Measurements from ENCODE around the gene LIN28A. TPM values are rescaled to one million over a fixed set of nuclear protein-coding genes. Genes with fewer than 3 reads are reported as not detected.

Gene LIN28A
- total RNA-seq, 4 donors from 2014 or later = not detected

DNA sequence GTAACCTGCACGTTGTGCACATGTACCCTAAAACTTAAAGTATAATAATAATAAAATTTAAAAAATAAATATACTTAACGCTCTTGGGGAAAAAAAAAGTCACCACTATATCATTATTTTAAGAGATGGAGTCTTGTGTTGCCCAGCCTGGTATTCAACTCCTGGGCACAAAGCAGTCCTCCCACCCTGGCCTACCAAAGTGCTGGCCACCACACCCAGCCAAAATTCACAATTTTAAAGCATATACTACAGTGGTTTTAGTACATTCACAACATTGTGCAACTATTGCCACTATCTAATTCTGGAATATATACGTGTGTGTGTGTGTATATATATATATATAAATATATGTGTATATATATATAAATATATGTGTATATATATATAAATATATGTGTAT is 67.5 kb downstream of the LIN28A start:
- 84 to 85% methylated on average over 3 of the region's 3 CpGs for WGBS, 2 donors
- intact Hi-C loops (cut with DNase I; ENCODE audit: low total_unique reads) = no loop called here
- no peak for DNase-seq (ENCODE audit: low spot score in 2 of 2)
- no peak for TF ChIP-seq POLR2A (IDR thresholded peaks at IDR 0.05)
- TF ChIP-seq, protein P1, sequence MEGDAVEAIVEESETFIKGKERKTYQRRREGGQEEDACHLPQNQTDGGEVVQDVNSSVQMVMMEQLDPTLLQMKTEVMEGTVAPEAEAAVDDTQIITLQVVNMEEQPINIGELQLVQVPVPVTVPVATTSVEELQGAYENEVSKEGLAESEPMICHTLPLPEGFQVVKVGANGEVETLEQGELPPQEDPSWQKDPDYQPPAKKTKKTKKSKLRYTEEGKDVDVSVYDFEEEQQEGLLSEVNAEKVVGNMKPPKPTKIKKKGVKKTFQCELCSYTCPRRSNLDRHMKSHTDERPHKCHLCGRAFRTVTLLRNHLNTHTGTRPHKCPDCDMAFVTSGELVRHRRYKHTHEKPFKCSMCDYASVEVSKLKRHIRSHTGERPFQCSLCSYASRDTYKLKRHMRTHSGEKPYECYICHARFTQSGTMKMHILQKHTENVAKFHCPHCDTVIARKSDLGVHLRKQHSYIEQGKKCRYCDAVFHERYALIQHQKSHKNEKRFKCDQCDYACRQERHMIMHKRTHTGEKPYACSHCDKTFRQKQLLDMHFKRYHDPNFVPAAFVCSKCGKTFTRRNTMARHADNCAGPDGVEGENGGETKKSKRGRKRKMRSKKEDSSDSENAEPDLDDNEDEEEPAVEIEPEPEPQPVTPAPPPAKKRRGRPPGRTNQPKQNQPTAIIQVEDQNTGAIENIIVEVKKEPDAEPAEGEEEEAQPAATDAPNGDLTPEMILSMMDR (IDR thresholded peaks at IDR 0.05) = no peak
- H3K4me3 ChIP-seq (ENCODE audit: low read depth, poor library complexity, severe bottlenecking) = no peak overlapping the region

DNA sequence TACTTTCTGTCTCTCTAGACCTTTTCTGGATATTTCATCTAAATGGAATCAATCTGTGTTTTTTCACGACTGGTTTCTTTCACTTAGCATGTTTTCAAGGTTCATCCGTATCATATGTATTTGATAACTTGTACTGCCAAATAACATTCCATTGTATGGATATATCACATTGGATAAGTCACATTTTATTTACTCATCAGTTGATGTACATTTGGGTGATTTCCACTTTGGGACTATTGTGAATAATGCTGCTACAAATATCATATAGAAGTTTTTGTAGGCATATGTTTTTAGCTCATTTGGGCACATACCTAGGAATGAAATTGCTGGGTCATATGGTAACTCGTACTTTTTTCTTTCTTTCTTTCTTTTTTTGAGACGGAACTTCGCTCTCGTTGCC is 68.4 kb downstream of the LIN28A start:
- DNase-seq (ENCODE audit: low spot score in 2 of 2) = no peak
- no peak for TF ChIP-seq POLR2A (IDR thresholded peaks at IDR 0.05)
- TF ChIP-seq, protein P1 (IDR thresholded peaks at IDR 0.05) = no peak
- WGBS, 2 donors = 91 to 96% methylated on average over 6 of the region's 6 CpGs
- intact Hi-C loops (cut with DNase I; ENCODE audit: low total_unique reads) = no loop called here
- no peak overlapping the region for H3K4me3 ChIP-seq (ENCODE audit: low read depth, poor library complexity, severe bottlenecking)

Other genes with a start within 250 kb of the LIN28A start
- not detected for gene C1orf232, start 241.9 kb upstream of the LIN28A start, total RNA-seq
- gene ZNF593, start 240.9 kb upstream of the LIN28A start, total RNA-seq = 10 to 100 TPM; 17.4 to 49.3 (median 31.4) TPM
- gene ZNF593OS, start 239.0 kb upstream of the LIN28A start, total RNA-seq = not detected
- 10 to 100 TPM; 16.8 to 71.4 (median 45.0) TPM for gene CNKSR1, start 233.3 kb upstream of the LIN28A start, total RNA-seq
- not detected for gene CATSPER4, start 220.2 kb upstream of the LIN28A start, total RNA-seq
- 10 to 100 TPM; 13.0 to 17.2 (median 14.1) TPM for gene CEP85, start 176.6 kb upstream of the LIN28A start, total RNA-seq
- 10 to 100 TPM; 74.8 to 97.1 (median 78.3) TPM for gene SH3BGRL3, start 130.7 kb upstream of the LIN28A start, total RNA-seq
- 1 to 10 TPM; 5.1 to 9.6 (median 5.8) TPM for gene UBXN11, start 104.2 kb upstream of the LIN28A start, total RNA-seq
- gene CD52, start 92.9 kb upstream of the LIN28A start, total RNA-seq = 1 to 10 TPM in 3 of 4 donors, not detected in 1; 2.0 to 6.1 (median 3.5) TPM
- gene CRYBG2, start 56.7 kb upstream of the LIN28A start, total RNA-seq = 100 to 1,000 TPM in 1 of 4 donors, 10 to 100 TPM in 3; 52.3 to 104 (median 56.9) TPM
- gene ZNF683, start 38.1 kb upstream of the LIN28A start, total RNA-seq = not detected
- 10 to 100 TPM; 23.9 to 47.2 (median 39.9) TPM for gene DHDDS, start 21.5 kb downstream of the LIN28A start, total RNA-seq
- gene HMGN2, start 61.6 kb downstream of the LIN28A start, total RNA-seq = 100 to 1,000 TPM; 128 to 224 (median 167) TPM
- gene RPS6KA1, start 118.9 kb downstream of the LIN28A start, total RNA-seq = 10 to 100 TPM; 34.1 to 72.6 (median 38.2) TPM